ENCODE data around the gene ARL14EP.

DNA sequence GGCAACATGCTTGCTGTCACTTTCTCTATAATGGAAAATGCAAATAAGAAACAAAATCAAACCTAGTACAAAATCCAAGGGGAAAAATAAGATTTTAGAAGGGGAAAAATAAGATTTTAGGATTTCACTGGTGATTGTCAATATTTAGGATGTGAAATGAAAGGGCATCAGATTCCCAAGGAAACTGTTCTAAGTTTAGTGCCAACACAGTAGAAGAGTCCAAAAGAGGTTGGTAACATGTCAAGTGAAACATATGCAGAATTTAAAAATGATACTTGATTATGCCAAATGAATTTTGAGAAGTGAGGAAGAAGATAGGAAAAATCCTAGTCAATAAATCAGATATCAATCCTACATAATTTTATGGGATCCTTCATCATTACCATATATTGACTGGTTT lies 45.7 kb upstream of the ARL14EP start:
- TF ChIP-seq, protein P1, sequence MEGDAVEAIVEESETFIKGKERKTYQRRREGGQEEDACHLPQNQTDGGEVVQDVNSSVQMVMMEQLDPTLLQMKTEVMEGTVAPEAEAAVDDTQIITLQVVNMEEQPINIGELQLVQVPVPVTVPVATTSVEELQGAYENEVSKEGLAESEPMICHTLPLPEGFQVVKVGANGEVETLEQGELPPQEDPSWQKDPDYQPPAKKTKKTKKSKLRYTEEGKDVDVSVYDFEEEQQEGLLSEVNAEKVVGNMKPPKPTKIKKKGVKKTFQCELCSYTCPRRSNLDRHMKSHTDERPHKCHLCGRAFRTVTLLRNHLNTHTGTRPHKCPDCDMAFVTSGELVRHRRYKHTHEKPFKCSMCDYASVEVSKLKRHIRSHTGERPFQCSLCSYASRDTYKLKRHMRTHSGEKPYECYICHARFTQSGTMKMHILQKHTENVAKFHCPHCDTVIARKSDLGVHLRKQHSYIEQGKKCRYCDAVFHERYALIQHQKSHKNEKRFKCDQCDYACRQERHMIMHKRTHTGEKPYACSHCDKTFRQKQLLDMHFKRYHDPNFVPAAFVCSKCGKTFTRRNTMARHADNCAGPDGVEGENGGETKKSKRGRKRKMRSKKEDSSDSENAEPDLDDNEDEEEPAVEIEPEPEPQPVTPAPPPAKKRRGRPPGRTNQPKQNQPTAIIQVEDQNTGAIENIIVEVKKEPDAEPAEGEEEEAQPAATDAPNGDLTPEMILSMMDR (IDR thresholded peaks at IDR 0.05), result no peak
- TF ChIP-seq ZNF263 (CRISPR knock-in tag; IDR thresholded peaks at IDR 0.05; ENCODE audit: low read depth), result no peak
- TF ChIP-seq IRF2 (CRISPR knock-in tag; IDR thresholded peaks at IDR 0.05; ENCODE audit: borderline replicate concordance, low read depth), result no peak
- TF ChIP-seq MAX (CRISPR knock-in tag; IDR thresholded peaks at IDR 0.05), result no peak
- TF ChIP-seq PRDM15 (CRISPR knock-in tag; IDR thresholded peaks at IDR 0.05), result no peak
- TF ChIP-seq RORB (CRISPR knock-in tag; IDR thresholded peaks at IDR 0.05), result no peak
- no peak for TF ChIP-seq CBFB (CRISPR knock-in tag; IDR thresholded peaks at IDR 0.05; ENCODE audit: low read depth)
- TF ChIP-seq ATF3 (CRISPR knock-in tag; conservative IDR thresholded peaks at IDR 0.05), result no peak
- no peak for TF ChIP-seq CREB1 (CRISPR knock-in tag; IDR thresholded peaks at IDR 0.05)
- TF ChIP-seq STAT6 (CRISPR knock-in tag; conservative IDR thresholded peaks at IDR 0.05; ENCODE audit: low read depth), result no peak
- no peak for TF ChIP-seq JUN (CRISPR knock-in tag; IDR thresholded peaks at IDR 0.05)
- TF ChIP-seq E2F1 (CRISPR knock-in tag; IDR thresholded peaks at IDR 0.05), result no peak

All from WTC11 (cell line).